HG02798 (cell line): ENCODE data around the gene COPG2.
"Not testable (repeated sequence)": the region's sequence is repeated elsewhere in the genome, so short reads cannot be mapped to it uniquely, and the experiment has no call there.

Source experiments
- ATAC-seq: cut with Tn5 transposase; IDR thresholded peaks from one replicate; pipeline ENCODE4 v1.9.1; 2021; ENCODE audit warnings: mild to moderate bottlenecking; ENCODE audit not compliant: unreplicated experiment, poor library complexity

Gene COPG2

GRCh38 chr7:130668258-130669084 is at the start of gene COPG2:
COPG2 (minus strand) TSS chr7:130668748; CDS start chr7:130668668, 80 bp downstream.
- peak; percentile 96 for ATAC-seq

- no peak for ATAC-seq
Observed at GRCh38 chr7:130712416-130712815, 43.9 kb upstream of the COPG2 start.

GRCh38 chr7:130708766-130709165 is 40.2 kb upstream of the COPG2 start:
- no peak for ATAC-seq

- no peak for ATAC-seq
Observed at GRCh38 chr7:130708001-130708400, 39.5 kb upstream of the COPG2 start.

- no peak for ATAC-seq
Observed at GRCh38 chr7:130703851-130704250, 35.3 kb upstream of the COPG2 start.

- no peak for ATAC-seq
Observed at GRCh38 chr7:130701650-130702049, 33.1 kb upstream of the COPG2 start.

GRCh38 chr7:130700760-130701159 is 32.2 kb upstream of the COPG2 start:
- no peak for ATAC-seq

- ATAC-seq = no peak
Observed at GRCh38 chr7:130699686-130700085, 31.1 kb upstream of the COPG2 start.

- ATAC-seq = no peak
Observed at GRCh38 chr7:130697820-130698219, 29.3 kb upstream of the COPG2 start.

GRCh38 chr7:130695840-130696239 is 27.3 kb upstream of the COPG2 start:
- ATAC-seq = no peak

GRCh38 chr7:130692396-130692795 is 23.8 kb upstream of the COPG2 start:
- ATAC-seq = not testable (repeated sequence)

GRCh38 chr7:130689683-130690082 is 21.1 kb upstream of the COPG2 start:
- ATAC-seq = no peak

GRCh38 chr7:130683026-130683425 is 14.5 kb upstream of the COPG2 start:
- ATAC-seq = no peak

GRCh38 chr7:130674456-130674855 is 5.9 kb upstream of the COPG2 start:
- ATAC-seq = no peak

GRCh38 chr7:130673066-130673465 is 4.5 kb upstream of the COPG2 start:
- ATAC-seq = no peak

- no peak for ATAC-seq
Observed at GRCh38 chr7:130672146-130672545, 3.6 kb upstream of the COPG2 start.

GRCh38 chr7:130669085-130669700 is 645 bp upstream of the COPG2 start:
- no peak for ATAC-seq

- ATAC-seq = no peak
Observed at GRCh38 chr7:130667593-130668257, 823 bp downstream of the COPG2 start.

- ATAC-seq = no peak
Observed at GRCh38 chr7:130662426-130662825, 6.1 kb downstream of the COPG2 start.

- ATAC-seq = no peak
Observed at GRCh38 chr7:130655286-130655685, 13.3 kb downstream of the COPG2 start.

- no peak for ATAC-seq
Observed at GRCh38 chr7:130654850-130655249, 13.7 kb downstream of the COPG2 start.
